H1 (cell line): Measurements from ENCODE around the gene CA5A. TPM values are rescaled to one million over a fixed set of nuclear protein-coding genes. Genes with fewer than 3 reads are reported as not detected.
"Not testable (repeated sequence)": the region's sequence is repeated elsewhere in the genome, so short reads cannot be mapped to it uniquely, and the experiment has no call there.

ENCODE experiments used
- CTCF ChIA-PET: fragments of 300-600 bp; sonication (Branson Sonifier 250); formaldehyde crosslinking; loops from one replicate; lab custom pipeline; 2021; ENCODE audit not compliant: partially characterized antibody; lab: Charles Lee
- POLR2A ChIA-PET: fragments of 300-600 bp; sonication (Branson Sonifier 250); formaldehyde crosslinking; loops from one replicate; lab custom pipeline; 2021; ENCODE audit warnings: inconsistent platforms; ENCODE audit not compliant: partially characterized antibody; lab: Charles Lee
- DNase-seq, 2 experiments: peaks; one replicate each; pipeline versions ENCODE4 v3.0.0 to v3.0.0-alpha.2; 2010 to 2022; ENCODE audit warnings: low spot score in 2 of 2, low read depth in 1 of 2, mixed read lengths in 1 of 2
- FAIRE-seq: peaks from 2 replicates; lab custom pipeline; 2011; peaks lifted over from hg19 to GRCh38; lab: Jason Lieb, UNC
- H2AFZ ChIP-seq: 2 replicates; pipeline ENCODE4 v1.8.1; 2012; ENCODE audit warnings: low read length, inconsistent platforms
- H2AK5ac ChIP-seq: 2 replicates; pipeline ENCODE4 v1.6.1; 2013; ENCODE audit warnings: low read depth, low read length
- H2BK120ac ChIP-seq: replicated peaks from 2 replicates; pipeline ENCODE3; 2013; ENCODE audit warnings: low read depth, low read length, inconsistent platforms
- H2BK12ac ChIP-seq: 2 replicates; pipeline ENCODE4 v1.6.1; 2013; ENCODE audit warnings: low read depth, low read length
- H2BK15ac ChIP-seq: 2 replicates; pipeline ENCODE4 v1.6.1; 2013; ENCODE audit warnings: low read length
- H2BK20ac ChIP-seq: 2 replicates; pipeline ENCODE4 v1.6.1; 2013; ENCODE audit warnings: low read length
- H2BK5ac ChIP-seq: 2 replicates; pipeline ENCODE4 v1.6.1; 2013; ENCODE audit warnings: low read depth, low read length
- H3K14ac ChIP-seq: 2 replicates; pipeline ENCODE4 v1.6.1; 2013; ENCODE audit warnings: inconsistent platforms; ENCODE audit not compliant: insufficient read length
- H3K18ac ChIP-seq: 2 replicates; pipeline ENCODE4 v1.6.1; 2013; ENCODE audit warnings: low read length; ENCODE audit errors: extremely low read depth
- H3K23ac ChIP-seq: 2 replicates; pipeline ENCODE4 v1.6.1; 2013; ENCODE audit warnings: inconsistent platforms; ENCODE audit not compliant: insufficient read length
- H3K23me2 ChIP-seq: 2 replicates; pipeline ENCODE4 v1.6.1; 2013; ENCODE audit warnings: low read depth, low read length
- H3K27ac ChIP-seq: 2 replicates; pipeline ENCODE4 v1.6.1; 2011; ENCODE audit warnings: low read depth, low read length, inconsistent platforms
- H3K27me3 ChIP-seq, 4 experiments: replicated peaks in 1 of 4; 1 replicate in 1 of 4; 2 replicates in 3 of 4; pipeline versions ENCODE4 v1.6.1 to v1.8.1; 2011 to 2013; ENCODE audit warnings: low read length in 3 of 4, mild to moderate bottlenecking in 3 of 4, inconsistent platforms in 2 of 4, mixed read lengths in 2 of 4, moderate library complexity in 1 of 4; ENCODE audit not compliant: control insufficient read depth in 3 of 4, insufficient read depth in 3 of 4; ENCODE audit errors: extremely low read depth in 1 of 4
- H3K36me3 ChIP-seq, 4 experiments: 2 replicates each; pipeline versions ENCODE4 v1.6.1 to v1.8.1; 2011 to 2013; ENCODE audit warnings: mild to moderate bottlenecking in 4 of 4, low read length in 3 of 4, moderate library complexity in 2 of 4, control low read depth in 1 of 4, inconsistent platforms in 1 of 4; ENCODE audit not compliant: insufficient read depth in 4 of 4, control insufficient read depth in 2 of 4
- H3K4ac ChIP-seq: replicated peaks from 2 replicates; pipeline ENCODE3; 2013; ENCODE audit warnings: low read length, low read depth, mixed read lengths, inconsistent platforms; ENCODE audit not compliant: insufficient read length
- H3K4me1 ChIP-seq, 4 experiments: replicated peaks in 1 of 4; 1 replicate in 1 of 4; 2 replicates in 3 of 4; pipeline versions ENCODE4 v1.6.1 to v1.8.1; 2011 to 2013; ENCODE audit warnings: low read length in 3 of 4, inconsistent platforms in 2 of 4, mixed read lengths in 1 of 4; ENCODE audit not compliant: insufficient read depth in 4 of 4, control insufficient read depth in 3 of 4
- H3K4me2 ChIP-seq, 2 experiments: 2 replicates each; pipeline versions ENCODE4 v1.6.1 to v1.8.1; 2011 to 2013; ENCODE audit warnings: low read depth in 2 of 2, low read length in 2 of 2, control low read depth in 1 of 2, inconsistent platforms in 1 of 2, mild to moderate bottlenecking in 1 of 2; ENCODE audit not compliant: insufficient read depth in 1 of 2
- H3K4me3 ChIP-seq, 4 experiments: fragments of 200-600, 300-600 bp in 1 of 4; sonication (generic), shearing (Covaris generic), sonication (Bioruptor Twin) in 1 of 4; 2 replicates each; pipeline versions ENCODE4 v1.5.1 to v1.8.1; 2011 to 2016; ENCODE audit warnings: low read length in 4 of 4, low read depth in 3 of 4, control low read depth in 2 of 4, inconsistent platforms in 2 of 4, mild to moderate bottlenecking in 2 of 4, mixed read lengths in 1 of 4, moderate library complexity in 1 of 4; ENCODE audit not compliant: insufficient read depth in 2 of 4; ENCODE audit errors: extremely low read depth in 1 of 4
- H3K56ac ChIP-seq: replicated peaks from 2 replicates; pipeline ENCODE3; 2013; ENCODE audit warnings: low read depth, mild to moderate bottlenecking, mixed read lengths, low read length, inconsistent platforms; ENCODE audit not compliant: insufficient read length
- H3K79me1 ChIP-seq: 2 replicates; pipeline ENCODE4 v1.6.1; 2013; ENCODE audit warnings: low read depth, low read length, control low read depth
- H3K79me2 ChIP-seq, 2 experiments: 2 replicates each; pipeline versions ENCODE4 v1.6.1 to v1.8.1; 2012 to 2013; ENCODE audit warnings: low read length in 2 of 2, mild to moderate bottlenecking in 2 of 2, inconsistent platforms in 1 of 2; ENCODE audit not compliant: insufficient read depth in 2 of 2, control insufficient read depth in 1 of 2
- H3K9ac ChIP-seq, 4 experiments: replicated peaks in 1 of 4; 1 replicate in 1 of 4; 2 replicates in 3 of 4; pipeline versions ENCODE4 v1.6.1 to v1.8.1; 2011 to 2013; ENCODE audit warnings: low read depth in 3 of 4, low read length in 3 of 4, control low read depth in 2 of 4, mild to moderate bottlenecking in 2 of 4, moderate library complexity in 2 of 4, inconsistent platforms in 1 of 4; ENCODE audit errors: extremely low read depth in 1 of 4
- H3K9me3 ChIP-seq, 2 experiments: 2 replicates each; pipeline versions ENCODE4 v1.6.1 to v1.8.1; 2012 to 2013; ENCODE audit warnings: mild to moderate bottlenecking in 2 of 2, moderate library complexity in 2 of 2, control low read depth in 1 of 2, inconsistent platforms in 1 of 2, low read depth in 1 of 2, low read length in 1 of 2, mixed read lengths in 1 of 2; ENCODE audit not compliant: insufficient read depth in 2 of 2
- H4K20me1 ChIP-seq, 2 experiments: replicated peaks in 1 of 2; 2 replicates each; pipeline versions ENCODE3 to v1.8.1; 2011 to 2013; ENCODE audit warnings: inconsistent platforms in 2 of 2, low read length in 2 of 2, mild to moderate bottlenecking in 1 of 2; ENCODE audit not compliant: insufficient read depth in 2 of 2, control insufficient read depth in 1 of 2
- H4K5ac ChIP-seq: 2 replicates; pipeline ENCODE4 v1.6.1; 2013; ENCODE audit warnings: low read length, low read depth, mixed read lengths, inconsistent platforms; ENCODE audit not compliant: insufficient read length
- H4K8ac ChIP-seq: 2 replicates; pipeline ENCODE4 v1.8.0; 2013; ENCODE audit warnings: mild to moderate bottlenecking, moderate library complexity, low read length, inconsistent platforms; ENCODE audit not compliant: insufficient read depth; ENCODE audit errors: extremely low read depth
- H4K91ac ChIP-seq: replicated peaks from 2 replicates; pipeline ENCODE3; 2013; ENCODE audit warnings: low read length, mixed read lengths, inconsistent platforms; ENCODE audit not compliant: insufficient read length
- WGBS, 2 experiments: shearing (Covaris generic) in 1 of 2; methylation state at CpG; one replicate each; pipeline versions ENCODE4 v1.1.6 to v1.1.7; 2013 to 2015; ENCODE audit warnings: low lambda C conversion rate in 2 of 2, mixed read lengths in 2 of 2, inconsistent platforms in 1 of 2, low coverage in 1 of 2, missing lambda C conversion rate in 1 of 2; ENCODE audit not compliant: insufficient replicate concordance in 2 of 2, insufficient coverage in 1 of 2, insufficient read length in 1 of 2; ENCODE audit errors: extremely low coverage in 1 of 2, missing lambda C conversion rate in 1 of 2; 5-methylcytosine and 5-hydroxymethylcytosine counted together
- polyA plus RNA-seq, 7 experiments: library from polyadenylated mRNA; depleted of rRNA in 3 of 7; stranded (reverse) in 5 of 7; unstranded in 2 of 7; fragments of >200 nt in 5 of 7; fragments of 200-250 nt in 2 of 7; gene quantifications; 1 replicate in 5 of 7; 2 replicates in 1 of 7; 4 replicates in 1 of 7; pipeline versions ENCODE4 v1.2.1 to v1.2.3, GENCODE V29; 2011 to 2013; ENCODE audit warnings: missing spikeins in 2 of 7, mixed read lengths in 2 of 7
- total RNA-seq: library from RNA; stranded (reverse); fragmentation: NEBNext Ultra II Directional; extraction: Animal tissue kit (Norgen Biotek cat#: 25700); gene quantifications from 2 replicates; pipeline ENCODE4 v1.2.1, GENCODE V29; 2021

Gene CA5A
- total and polyA plus RNA-seq, 2 of the 8 experiments (the other 6 are each of a cell fraction or from before 2014, with no cell fraction given): not detected

DNA sequence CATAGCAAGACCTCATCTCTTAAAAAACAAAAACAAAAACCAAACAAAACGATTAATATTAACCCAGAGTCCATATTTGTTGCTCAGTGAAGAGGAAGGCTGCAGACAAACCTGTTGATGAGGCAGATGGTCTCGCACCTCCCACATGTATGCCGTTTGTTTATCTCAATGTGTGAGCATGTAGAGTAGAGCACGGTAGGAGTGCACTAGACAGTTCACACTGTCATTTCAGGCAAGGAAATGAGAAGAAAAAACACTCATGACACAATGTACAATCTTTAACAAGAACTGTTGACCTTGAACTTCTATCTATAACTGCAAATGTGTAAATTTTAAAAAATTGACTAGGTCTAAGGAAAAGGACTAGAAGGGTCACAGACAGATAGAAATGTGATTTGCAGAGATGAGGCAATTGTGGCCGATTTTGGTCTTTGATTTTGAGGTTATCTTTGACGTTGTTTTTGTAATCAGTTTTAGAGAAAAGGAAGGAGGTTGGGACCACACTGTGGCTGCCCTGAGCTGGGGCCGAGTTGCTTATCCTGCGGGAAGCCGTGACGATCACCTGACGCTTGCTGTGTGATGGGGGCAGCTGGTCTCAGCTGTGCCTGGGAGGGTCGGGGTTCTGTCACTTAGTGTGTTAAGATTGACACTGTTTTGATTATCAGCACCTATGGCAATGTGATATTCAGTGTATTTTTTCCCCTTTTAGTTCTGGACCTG lies 43.7 kb upstream of the CA5A start:
- H2BK120ac ChIP-seq, H3K23me2 ChIP-seq, DNase-seq, H2AFZ ChIP-seq, H2BK12ac ChIP-seq, H3K27me3 ChIP-seq, H3K18ac ChIP-seq, H3K4ac ChIP-seq, H4K8ac ChIP-seq, H3K23ac ChIP-seq, H3K79me1 ChIP-seq, FAIRE-seq, H4K91ac ChIP-seq, H3K27ac ChIP-seq, H3K4me3 ChIP-seq, H2AK5ac ChIP-seq, H4K20me1 ChIP-seq, H3K14ac ChIP-seq, H4K5ac ChIP-seq, H2BK5ac ChIP-seq, H3K4me1 ChIP-seq, H2BK20ac ChIP-seq, POLR2A ChIA-PET, H3K4me2 ChIP-seq, H3K56ac ChIP-seq, CTCF ChIA-PET, H3K9ac ChIP-seq, H3K9me3 ChIP-seq, H2BK15ac ChIP-seq: not testable (repeated sequence)
- WGBS, 2 experiments: 89% methylated on average over 12 of the region's 12 CpGs; no CpG with 5 or more reads in 1 of the 2 experiments
- peaks cover 0 to 13% of the 10 kb centered on the region in 2 experiments; a peak in 1 of 4 replicates for H3K79me2 ChIP-seq
- peaks cover 2 to 11% (median 5%) of the 10 kb centered on the region in 4 experiments; a peak in 5 of 8 replicates for H3K36me3 ChIP-seq
